BLaER1 treated with 17β-estradiol and CSF1 and Interleukin-3, amounts not matched to agents 10 nM and 100 nM (cell line): Measurements from ENCODE around the gene PDE4B.
A peak's percentile ranks its signal among the peaks of the same experiment; 100 is the strongest.

Experiments used
- H3K27ac ChIP-seq, 11 experiments: shearing (Covaris generic); formaldehyde crosslinking; 2 replicates each; pipeline ENCODE4 v1.8.1; 2022
- H3K27me3 ChIP-seq, 11 experiments: shearing (Covaris generic); formaldehyde crosslinking; 2 replicates each; pipeline ENCODE4 v1.8.1; 2022
- H3K36me3 ChIP-seq, 11 experiments: shearing (Covaris generic); formaldehyde crosslinking; 2 replicates each; pipeline ENCODE4 v1.8.1; 2022
- H3K4me1 ChIP-seq, 10 experiments: shearing (Covaris generic); formaldehyde crosslinking; 2 replicates each; pipeline ENCODE4 v1.8.1; 2022
- H3K4me2 ChIP-seq, 11 experiments: shearing (Covaris generic); formaldehyde crosslinking; 2 replicates each; pipeline ENCODE4 v1.8.1; 2022
- H3K4me3 ChIP-seq, 10 experiments: shearing (Covaris generic); formaldehyde crosslinking; 2 replicates each; pipeline ENCODE4 v1.8.1; 2022
- H3K9ac ChIP-seq, 11 experiments: shearing (Covaris generic); formaldehyde crosslinking; 2 replicates each; pipeline ENCODE4 v1.8.1; 2022
- H3K9me3 ChIP-seq, 11 experiments: shearing (Covaris generic); formaldehyde crosslinking; replicated peaks in 1 of 11; 2 replicates each; pipeline ENCODE4 v1.8.1; 2022
- H4K20me1 ChIP-seq, 11 experiments: shearing (Covaris generic); formaldehyde crosslinking; 2 replicates each; pipeline ENCODE4 v1.8.1; 2022
- Cebpa-rat ChIP-seq, 11 experiments: shearing (Covaris generic); IDR thresholded peaks; 2 replicates each; pipeline ENCODE4 v1.8.1; 2022

The PDE4B gene

GRCh38 chr1:66271216-66271903 lies 478.7 kb downstream of the PDE4B start:
- peaks cover 17 to 67% (median 35%) of the 10 kb centered on the region in 10 experiments; a peak in 18 of 20 replicates for H3K4me1 ChIP-seq
- H3K36me3 ChIP-seq = no peaks in the 10 kb centered on the region
- no peak for TF ChIP-seq Cebpa-rat (IDR thresholded peaks at IDR 0.05)
- H3K4me3 ChIP-seq = no peak overlapping the region
- H3K9ac ChIP-seq = no peak overlapping the region
- H3K4me2 ChIP-seq = peak overlapping the region; percentile 13 to 87 (median 30); a peak in 16 of 22 replicates
- peak overlapping the region in 2 of 11 experiments; percentile 10 to 34; a peak in 2 of 22 replicates for H3K27ac ChIP-seq
- H3K9me3 ChIP-seq = no peaks in the 10 kb centered on the region
- H3K27me3 ChIP-seq = no peaks in the 10 kb centered on the region
- H4K20me1 ChIP-seq = no peaks in the 10 kb centered on the region

- Histone ChIP-seq H3K9me3 (no peaks in the 10 kb centered on the region), H3K4me2 (peak overlapping the region in 10 of 11 experiments; percentile 13 to 87 (median 30); a peak in 17 of 22 replicates), H3K4me1 (peaks cover 17 to 72% (median 38%) of the 10 kb centered on the region in 10 experiments; a peak in 18 of 20 replicates), H4K20me1 (no peaks in the 10 kb centered on the region), H3K27ac (peak overlapping the region in 2 of 11 experiments; percentile 10 to 43; a peak in 2 of 22 replicates), H3K27me3 (no peaks in the 10 kb centered on the region), H3K4me3 (no peak overlapping the region), H3K9ac (no peak overlapping the region), H3K36me3 (no peaks in the 10 kb centered on the region)
- no peak for TF ChIP-seq Cebpa-rat (IDR thresholded peaks at IDR 0.05)
Measured at GRCh38 chr1:66271904-66272254, 479.2 kb downstream of the PDE4B start.

DNA sequence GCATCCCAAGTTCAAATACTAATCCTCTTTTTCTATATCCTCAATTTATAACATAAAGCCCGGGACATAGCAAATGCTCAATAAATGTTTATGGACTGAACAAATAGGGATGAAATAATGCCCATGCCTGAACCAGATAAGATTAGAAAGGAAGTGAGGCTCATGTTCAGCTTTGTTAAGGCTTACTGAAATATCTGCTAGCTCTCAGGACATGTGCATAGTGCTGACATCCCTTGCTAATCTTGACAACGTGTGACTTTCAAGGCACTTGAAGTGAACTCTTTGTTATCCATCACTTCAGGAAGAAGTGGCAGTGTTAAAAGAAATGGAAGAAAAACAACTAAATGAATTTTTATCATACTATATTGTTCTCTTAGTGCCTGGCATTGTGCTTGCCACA lies 481.0 kb downstream of the PDE4B start:
- Histone ChIP-seq H3K4me2 (peak overlapping the region in 3 of 11 experiments; percentile 7 to 87 (median 79); a peak in 5 of 22 replicates), H3K36me3 (no peaks in the 10 kb centered on the region), H4K20me1 (no peaks in the 10 kb centered on the region), H3K4me1 (peaks cover 17 to 90% (median 40%) of the 10 kb centered on the region in 10 experiments; a peak in 18 of 20 replicates), H3K27me3 (no peaks in the 10 kb centered on the region), H3K4me3 (no peak overlapping the region), H3K27ac (no peak overlapping the region), H3K9ac (no peak overlapping the region), H3K9me3 (no peaks in the 10 kb centered on the region)
- TF ChIP-seq Cebpa-rat (IDR thresholded peaks at IDR 0.05) = no peak

DNA sequence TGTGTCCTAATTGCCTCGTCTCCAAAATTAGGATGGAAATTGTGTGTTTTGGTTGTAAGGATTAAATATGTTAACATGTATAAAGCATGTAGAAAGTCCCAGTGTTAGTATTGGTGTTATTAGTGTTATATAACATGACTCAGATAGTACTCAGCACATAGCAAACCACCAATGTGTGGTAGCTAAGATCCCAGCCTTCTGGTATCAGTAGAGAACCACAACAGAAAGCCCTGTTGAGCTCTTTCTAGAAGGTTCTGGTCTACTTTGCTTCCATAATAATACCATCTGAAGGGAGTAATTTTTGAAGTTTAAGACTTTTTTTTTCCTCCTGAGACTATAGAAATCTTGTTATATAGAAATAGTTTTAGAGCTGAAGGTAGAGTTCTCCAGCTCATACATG lies 481.9 kb downstream of the PDE4B start:
- Histone ChIP-seq H3K4me1 (peaks cover 17 to 98% (median 40%) of the 10 kb centered on the region in 10 experiments; a peak in 18 of 20 replicates), H3K27me3 (no peaks in the 10 kb centered on the region), H4K20me1 (no peaks in the 10 kb centered on the region), H3K36me3 (no peaks in the 10 kb centered on the region), H3K9me3 (no peaks in the 10 kb centered on the region), H3K4me3 (no peak overlapping the region), H3K27ac (peak overlapping the region in 2 of 11 experiments; percentile 72 to 83; a peak in 2 of 22 replicates), H3K9ac (peak overlapping the region in 1 of 11 experiments; percentile 15; a peak in 1 of 22 replicates), H3K4me2 (peak overlapping the region in 4 of 11 experiments; percentile 50 to 87 (median 70); a peak in 6 of 22 replicates)
- no peak for TF ChIP-seq Cebpa-rat (IDR thresholded peaks at IDR 0.05)

DNA sequence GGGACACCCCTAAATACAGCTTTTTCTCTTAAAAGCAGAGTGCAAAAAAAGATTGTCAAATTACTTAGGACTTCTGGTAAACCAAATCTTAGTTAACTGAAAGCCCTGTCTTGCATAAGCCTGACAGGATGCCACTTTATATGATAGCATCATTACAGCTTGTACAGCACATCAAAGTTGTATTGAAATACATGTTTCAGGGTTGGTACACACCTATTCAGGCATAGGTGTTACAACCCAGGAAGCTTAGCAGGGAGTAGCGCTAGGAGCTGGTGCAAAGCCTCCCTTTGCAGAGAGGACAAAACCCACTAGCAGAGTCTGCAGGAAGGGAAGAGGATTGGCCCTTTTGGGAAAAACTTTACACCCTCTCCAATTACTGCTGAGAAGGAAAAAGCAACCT lies 482.4 kb downstream of the PDE4B start:
- no peaks in the 10 kb centered on the region for H3K36me3 ChIP-seq
- H3K9ac ChIP-seq = peak overlapping the region in 1 of 11 experiments; percentile 15; a peak in 1 of 22 replicates
- H4K20me1 ChIP-seq = no peaks in the 10 kb centered on the region
- peak overlapping the region in 9 of 11 experiments; percentile 18 to 87 (median 50); a peak in 18 of 22 replicates for H3K4me2 ChIP-seq
- no peaks in the 10 kb centered on the region for H3K27me3 ChIP-seq
- H3K27ac ChIP-seq = peak overlapping the region in 2 of 11 experiments; percentile 72 to 83; a peak in 2 of 22 replicates
- H3K4me1 ChIP-seq = peaks cover 17 to 94% (median 40%) of the 10 kb centered on the region in 10 experiments; a peak in 18 of 20 replicates
- H3K4me3 ChIP-seq = no peak overlapping the region
- H3K9me3 ChIP-seq = no peaks in the 10 kb centered on the region
- no peak for TF ChIP-seq Cebpa-rat (IDR thresholded peaks at IDR 0.05)

DNA sequence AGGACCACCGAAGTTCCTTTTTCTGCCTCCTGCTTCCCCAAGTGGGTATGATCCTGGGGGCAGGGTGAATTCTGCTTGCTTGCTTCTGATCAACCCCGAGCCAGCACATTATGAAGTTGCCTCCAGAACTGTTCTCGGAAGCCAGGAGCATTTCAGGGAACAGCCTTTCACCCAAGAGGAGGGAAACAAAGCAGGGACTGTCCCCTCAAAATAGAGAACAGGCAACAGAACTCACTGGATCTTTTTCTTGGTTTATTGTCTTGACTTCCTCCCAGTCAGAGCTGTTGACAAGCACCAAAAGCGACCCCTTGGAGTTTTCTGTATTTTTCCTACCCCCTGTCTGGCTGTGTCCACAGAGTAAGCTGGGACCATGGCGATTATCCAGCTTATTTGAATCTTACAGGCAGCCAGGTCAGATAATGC lies 482.9 kb downstream of the PDE4B start:
- Histone ChIP-seq H3K4me3 (no peak overlapping the region), H3K4me2 (peak overlapping the region in 10 of 11 experiments; percentile 9 to 87 (median 41); a peak in 19 of 22 replicates), H4K20me1 (no peaks in the 10 kb centered on the region), H3K9me3 (no peaks in the 10 kb centered on the region), H3K27me3 (no peaks in the 10 kb centered on the region), H3K9ac (peak overlapping the region in 3 of 11 experiments; percentile 15 to 73 (median 45); a peak in 4 of 22 replicates), H3K27ac (peak overlapping the region in 5 of 11 experiments; percentile 8 to 83 (median 49); a peak in 8 of 22 replicates), H3K36me3 (no peaks in the 10 kb centered on the region), H3K4me1 (peaks cover 17 to 89% (median 40%) of the 10 kb centered on the region in 10 experiments; a peak in 18 of 20 replicates)
- TF ChIP-seq Cebpa-rat (IDR thresholded peaks at IDR 0.05) = no peak

DNA sequence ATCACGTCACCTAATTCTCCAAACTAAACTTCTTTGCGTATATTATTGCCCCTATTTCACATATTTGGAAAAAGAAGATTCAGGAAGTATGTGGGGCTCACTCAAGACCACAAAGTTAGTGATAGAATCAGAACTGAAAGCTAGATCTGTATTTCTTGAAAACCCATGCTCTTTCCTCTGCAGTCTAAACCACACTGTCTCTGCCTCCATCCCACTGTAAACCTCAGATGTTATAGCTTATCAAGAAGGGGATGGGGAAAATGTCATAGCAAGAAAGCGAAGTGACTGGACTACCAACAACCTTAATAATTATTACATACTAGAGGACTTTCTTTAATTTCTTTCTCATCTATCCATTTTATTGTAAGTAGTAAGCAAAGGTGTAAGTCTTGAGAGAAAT lies 483.5 kb downstream of the PDE4B start:
- peak overlapping the region in 3 of 11 experiments; percentile 49 to 83 (median 72); a peak in 7 of 22 replicates for H3K27ac ChIP-seq
- peak overlapping the region in 10 of 11 experiments; percentile 9 to 87 (median 41); a peak in 16 of 22 replicates for H3K4me2 ChIP-seq
- no peaks in the 10 kb centered on the region for H4K20me1 ChIP-seq
- no peaks in the 10 kb centered on the region for H3K27me3 ChIP-seq
- no peaks in the 10 kb centered on the region for H3K9me3 ChIP-seq
- H3K9ac ChIP-seq = peak overlapping the region in 3 of 11 experiments; percentile 15 to 73 (median 45); a peak in 4 of 22 replicates
- no peak overlapping the region for H3K4me3 ChIP-seq
- no peak for TF ChIP-seq Cebpa-rat (IDR thresholded peaks at IDR 0.05)
- no peaks in the 10 kb centered on the region for H3K36me3 ChIP-seq
- H3K4me1 ChIP-seq = peaks cover 15 to 83% (median 40%) of the 10 kb centered on the region in 10 experiments; a peak in 18 of 20 replicates

GRCh38 chr1:66278260-66279021 lies 485.7 kb downstream of the PDE4B start:
- Histone ChIP-seq H4K20me1 (no peaks in the 10 kb centered on the region), H3K4me3 (no peak overlapping the region), H3K4me1 (peaks cover 2 to 71% (median 25%) of the 10 kb centered on the region in 10 experiments; a peak in 17 of 20 replicates), H3K36me3 (no peaks in the 10 kb centered on the region), H3K9me3 (no peaks in the 10 kb centered on the region), H3K4me2 (peak overlapping the region in 7 of 11 experiments; percentile 8 to 87 (median 16); a peak in 9 of 22 replicates), H3K27me3 (no peaks in the 10 kb centered on the region), H3K9ac (no peak overlapping the region), H3K27ac (peak overlapping the region in 2 of 11 experiments; percentile 9 to 24; a peak in 1 of 22 replicates)
- TF ChIP-seq Cebpa-rat (IDR thresholded peaks at IDR 0.05) = no peak
